SKM-1 (cell line): ENCODE measurements around the gene SLTM.
"Not testable (repeated sequence)": the region's sequence is repeated elsewhere in the genome, so short reads cannot be mapped to it uniquely, and the experiment has no call there.

ENCODE experiments used
- DNase-seq: peaks from one replicate; lab custom pipeline; 2025; ENCODE audit not compliant: unreplicated experiment; lab: John Stamatoyannopoulos, UW

SLTM gene

GRCh38 chr15:58929891-58930416 lies 3.5 kb downstream of the SLTM start:
- no peak for DNase-seq

GRCh38 chr15:58926823-58927222 lies 6.7 kb downstream of the SLTM start:
- DNase-seq: no peak

- no peak for DNase-seq
These were observed 9.2 kb downstream of the SLTM start for GRCh38 chr15:58924327-58924726.

GRCh38 chr15:58923696-58924300 lies 9.7 kb downstream of the SLTM start:
- DNase-seq: no peak

GRCh38 chr15:58923284-58923683 lies 10.2 kb downstream of the SLTM start:
- no peak for DNase-seq

GRCh38 chr15:58921267-58921790 lies 12.2 kb downstream of the SLTM start:
- DNase-seq: no peak

GRCh38 chr15:58920447-58920846 lies 13.0 kb downstream of the SLTM start:
- DNase-seq: not testable (repeated sequence)

- DNase-seq: no peak
These were observed 14.2 kb downstream of the SLTM start for GRCh38 chr15:58919232-58919631.

- no peak for DNase-seq
These were observed 15.2 kb downstream of the SLTM start for GRCh38 chr15:58918239-58918638.

GRCh38 chr15:58917613-58918129 lies 15.8 kb downstream of the SLTM start:
- DNase-seq: not testable (repeated sequence)

- DNase-seq: no peak
These were observed 16.5 kb downstream of the SLTM start for GRCh38 chr15:58916962-58917361.

- no peak for DNase-seq
These were observed 23.0 kb downstream of the SLTM start for GRCh38 chr15:58910456-58910855.

- DNase-seq: no peak
These were observed 23.9 kb downstream of the SLTM start for GRCh38 chr15:58909616-58910015.

GRCh38 chr15:58908550-58909309 lies 24.7 kb downstream of the SLTM start:
- no peak for DNase-seq

- no peak for DNase-seq
These were observed 32.8 kb downstream of the SLTM start for GRCh38 chr15:58900631-58901030.

- no peak for DNase-seq
These were observed 35.3 kb downstream of the SLTM start for GRCh38 chr15:58898150-58898680.

- no peak for DNase-seq
These were observed 44.1 kb downstream of the SLTM start for GRCh38 chr15:58889363-58889762.

GRCh38 chr15:58886921-58887320 lies 46.6 kb downstream of the SLTM start:
- no peak for DNase-seq

GRCh38 chr15:58883926-58884325 lies 49.6 kb downstream of the SLTM start:
- DNase-seq: not testable (repeated sequence)

- DNase-seq: no peak
These were observed 51.2 kb downstream of the SLTM start for GRCh38 chr15:58882243-58882642.

- DNase-seq: no peak
These were observed 53.2 kb downstream of the SLTM start for GRCh38 chr15:58880320-58880719.
